SK-N-SH treated with all-trans-retinoic acid at 6 μM for 48 hours (cell line): Measurements from ENCODE around the gene PGGHG.

Source experiments
- ARNTL ChIP-seq: fragments of 450-650 bp; formaldehyde crosslinking; IDR thresholded peaks from 2 replicates; pipeline ENCODE4 v1.5.0; 2020; ENCODE audit warnings: low read depth, mild to moderate bottlenecking, moderate library complexity, borderline replicate concordance
- BACH2 ChIP-seq: fragments of 250-450 bp; sonication (Bioruptor Pico); IDR thresholded peaks from 2 replicates; pipeline ENCODE4 v1.9.0; 2021; ENCODE audit warnings: mild to moderate bottlenecking, borderline replicate concordance
- GLIS3 ChIP-seq: fragments of 250-450 bp; sonication (Bioruptor Pico); IDR thresholded peaks from 2 replicates; pipeline ENCODE4 v1.5.0; 2020; ENCODE audit warnings: mild to moderate bottlenecking, moderate library complexity
- ISL1 ChIP-seq: fragments of 250-450 bp; sonication (Bioruptor Pico); IDR thresholded peaks from 2 replicates; pipeline ENCODE4 v2.1.2; 2022; ENCODE audit warnings: mild to moderate bottlenecking, moderate library complexity
- PATZ1 ChIP-seq: fragments of 250-450 bp; sonication (Bioruptor Pico); IDR thresholded peaks from 2 replicates; pipeline ENCODE4 v1.8.0; 2020; ENCODE audit warnings: mild to moderate bottlenecking, moderate library complexity, borderline replicate concordance
- PPARA ChIP-seq: fragments of 250-450 bp; sonication (Bioruptor Pico); IDR thresholded peaks from 2 replicates; pipeline ENCODE4 v1.5.0; 2020; ENCODE audit warnings: mild to moderate bottlenecking, borderline replicate concordance
- TCF4 ChIP-seq: fragments of 250-450 bp; sonication (Bioruptor Pico); IDR thresholded peaks from 2 replicates; pipeline ENCODE4 v1.8.0; 2021; ENCODE audit warnings: mild to moderate bottlenecking, moderate library complexity, borderline replicate concordance
- TOX ChIP-seq: fragments of 250-450 bp; sonication (Bioruptor Pico); IDR thresholded peaks from 2 replicates; pipeline ENCODE4 v1.8.0; 2021; ENCODE audit warnings: mild to moderate bottlenecking, moderate library complexity, borderline replicate concordance
- TF ChIP-seq, protein P1 (sequence below): fragments of 250-450 bp; sonication (Bioruptor Pico); IDR thresholded peaks from 2 replicates; pipeline ENCODE4 v1.5.1; 2020; ENCODE audit warnings: low read depth, mild to moderate bottlenecking, moderate library complexity

DNA sequence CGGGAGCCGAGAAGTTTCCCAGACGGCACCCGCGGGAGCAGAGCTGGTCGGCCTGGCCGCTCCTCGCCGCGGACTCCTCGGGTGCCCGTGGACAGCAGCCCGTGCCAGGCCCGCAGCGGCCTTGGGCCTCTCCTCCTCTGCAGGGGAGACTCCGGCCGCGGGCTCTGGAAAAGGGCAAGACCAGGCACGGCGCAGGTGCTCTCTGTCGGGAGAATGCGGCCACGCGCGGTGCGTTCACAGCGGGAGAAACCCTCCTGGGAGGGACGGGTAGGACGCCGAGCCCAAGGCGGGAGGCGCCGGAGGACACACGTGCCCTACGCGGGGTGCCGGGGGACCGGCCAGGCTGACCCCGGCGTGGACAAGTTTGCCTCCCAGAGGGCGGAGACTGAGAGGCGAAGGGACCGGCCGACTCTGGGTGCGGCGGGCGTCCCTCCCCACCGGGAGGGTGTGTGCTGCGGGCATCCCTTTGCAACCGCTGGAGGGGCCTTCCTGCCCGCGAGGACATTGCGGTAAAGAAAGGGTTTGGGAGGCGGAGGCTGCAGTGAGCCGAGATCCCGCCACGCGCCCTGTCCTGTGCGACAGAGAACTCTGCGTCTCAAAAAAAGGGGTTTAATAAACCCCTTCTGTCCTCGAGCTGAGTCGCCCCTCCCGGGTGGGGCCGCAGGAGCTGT, 27.2 kb downstream of the PGGHG start:
- TF ChIP-seq GLIS3, result no peak
- TF ChIP-seq ISL1 (CRISPR knock-in tag), result no peak
- TF ChIP-seq BACH2 (CRISPR knock-in tag), result no peak
- no peak for TF ChIP-seq PPARA (CRISPR knock-in tag)
- no peak for TF ChIP-seq ARNTL (CRISPR knock-in tag)
- TF ChIP-seq, protein P1, sequence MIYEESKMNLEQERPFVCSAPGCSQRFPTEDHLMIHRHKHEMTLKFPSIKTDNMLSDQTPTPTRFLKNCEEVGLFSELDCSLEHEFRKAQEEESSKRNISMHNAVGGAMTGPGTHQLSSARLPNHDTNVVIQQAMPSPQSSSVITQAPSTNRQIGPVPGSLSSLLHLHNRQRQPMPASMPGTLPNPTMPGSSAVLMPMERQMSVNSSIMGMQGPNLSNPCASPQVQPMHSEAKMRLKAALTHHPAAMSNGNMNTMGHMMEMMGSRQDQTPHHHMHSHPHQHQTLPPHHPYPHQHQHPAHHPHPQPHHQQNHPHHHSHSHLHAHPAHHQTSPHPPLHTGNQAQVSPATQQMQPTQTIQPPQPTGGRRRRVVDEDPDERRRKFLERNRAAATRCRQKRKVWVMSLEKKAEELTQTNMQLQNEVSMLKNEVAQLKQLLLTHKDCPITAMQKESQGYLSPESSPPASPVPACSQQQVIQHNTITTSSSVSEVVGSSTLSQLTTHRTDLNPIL (CRISPR knock-in tag), result no peak
- TF ChIP-seq TCF4 (CRISPR knock-in tag), result no peak
- no peak for TF ChIP-seq TOX (CRISPR knock-in tag)
- no peak for TF ChIP-seq PATZ1
